Measurements from ENCODE around the gene RASGRF2.

DNA sequence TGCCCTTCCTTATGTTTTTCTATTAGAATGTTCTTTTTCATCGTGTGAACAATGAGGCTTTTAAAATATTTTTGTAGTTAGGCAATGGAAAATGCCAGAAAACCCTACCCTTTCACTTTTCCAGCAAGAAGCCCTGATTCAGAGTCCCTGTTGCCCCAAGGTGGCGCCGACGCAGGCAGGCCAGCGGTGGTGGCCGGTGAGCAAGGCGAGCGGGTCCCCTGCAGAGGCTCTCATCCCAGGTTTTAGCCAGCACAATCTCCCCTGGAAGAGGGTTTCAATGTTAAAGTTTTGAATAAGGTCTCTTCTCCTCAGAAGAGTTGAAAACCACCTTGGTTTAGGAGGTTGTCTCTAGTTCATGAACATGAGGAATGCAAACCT is 232.2 kb downstream of the RASGRF2 start:
- TF ChIP-seq, protein P1, sequence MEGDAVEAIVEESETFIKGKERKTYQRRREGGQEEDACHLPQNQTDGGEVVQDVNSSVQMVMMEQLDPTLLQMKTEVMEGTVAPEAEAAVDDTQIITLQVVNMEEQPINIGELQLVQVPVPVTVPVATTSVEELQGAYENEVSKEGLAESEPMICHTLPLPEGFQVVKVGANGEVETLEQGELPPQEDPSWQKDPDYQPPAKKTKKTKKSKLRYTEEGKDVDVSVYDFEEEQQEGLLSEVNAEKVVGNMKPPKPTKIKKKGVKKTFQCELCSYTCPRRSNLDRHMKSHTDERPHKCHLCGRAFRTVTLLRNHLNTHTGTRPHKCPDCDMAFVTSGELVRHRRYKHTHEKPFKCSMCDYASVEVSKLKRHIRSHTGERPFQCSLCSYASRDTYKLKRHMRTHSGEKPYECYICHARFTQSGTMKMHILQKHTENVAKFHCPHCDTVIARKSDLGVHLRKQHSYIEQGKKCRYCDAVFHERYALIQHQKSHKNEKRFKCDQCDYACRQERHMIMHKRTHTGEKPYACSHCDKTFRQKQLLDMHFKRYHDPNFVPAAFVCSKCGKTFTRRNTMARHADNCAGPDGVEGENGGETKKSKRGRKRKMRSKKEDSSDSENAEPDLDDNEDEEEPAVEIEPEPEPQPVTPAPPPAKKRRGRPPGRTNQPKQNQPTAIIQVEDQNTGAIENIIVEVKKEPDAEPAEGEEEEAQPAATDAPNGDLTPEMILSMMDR (conservative IDR thresholded peaks at IDR 0.05; ENCODE audit: low read length): no peak; the same call in 1 of the 2 replicates
- no peak for TF ChIP-seq EZH2phosphoT487 (IDR thresholded peaks at IDR 0.05; ENCODE audit: borderline replicate concordance, low read depth, low read length)
